Measurements from ENCODE around the gene PRKRA. TPM values are rescaled to one million over a fixed set of nuclear protein-coding genes. Genes with fewer than 3 reads are reported as not detected.

The PRKRA gene
- total and polyA plus RNA-seq, 2 of the 8 experiments (the other 6 are each of a cell fraction or from before 2014, with no cell fraction given): 25.4 to 60.4 TPM

GRCh38 chr2:178478439-178479274 lies 27.7 kb upstream of the PRKRA start, which contains the start of gene FKBP7:
Gene FKBP7, minus strand, starts transcription at chr2:178478600. Its CDS starts 101 bp downstream, at chr2:178478499.
- peak within 1 kb of the TSS; percentile 57 for H2BK120ac ChIP-seq (replicated peaks; ENCODE audit: low read depth, low read length)
- peak within 1 kb of the TSS; percentile 65 to 91 (median 74) for H3K9ac ChIP-seq (replicated peaks in 1 of 4; ENCODE audit: extremely low read depth in 1 of 4, low read depth in 3 of 4, low read length in 3 of 4)
- H2AFZ ChIP-seq (ENCODE audit: low read length): peak within 1 kb of the TSS; percentile 98
- H3K27ac ChIP-seq (ENCODE audit: low read depth, low read length): peak within 1 kb of the TSS; percentile 29; the same call in 1 of the 2 replicates
- H4K5ac ChIP-seq (ENCODE audit: insufficient read length, low read depth, low read length): peak within 1 kb of the TSS; percentile 72
- no peak within 1 kb of the TSS for H2BK20ac ChIP-seq (ENCODE audit: low read length)
- peaks cover 0 to 23% of the 10 kb centered on the region in 2 experiments; a peak in 2 of 4 replicates for H3K79me2 ChIP-seq (ENCODE audit: control insufficient read depth in 1 of 2, insufficient read depth in 2 of 2, low read length in 2 of 2)
- peak within 1 kb of the TSS; percentile 59 to 92 for H3K4me2 ChIP-seq (ENCODE audit: insufficient read depth in 1 of 2, low read depth in 2 of 2, low read length in 2 of 2)
- no peaks in the 10 kb centered on the region for H3K9me3 ChIP-seq (ENCODE audit: insufficient read depth in 2 of 2, low read depth in 1 of 2, low read length in 1 of 2)
- CTCF ChIA-PET (ENCODE audit: partially characterized antibody): interaction anchor here (0.6 to 1.2 kb wide), 2 partner anchors 18 to 252 kb away, joined by 3 read pairs; no protein-coding TSS in a partner anchor
- H3K4me1 ChIP-seq (replicated peaks in 1 of 4; ENCODE audit: control insufficient read depth in 3 of 4, insufficient read depth in 4 of 4, low read length in 3 of 4): peaks cover 0 to 12% (median 4%) of the 10 kb centered on the region in 4 experiments; a peak in 3 of 7 replicates
- H3K4ac ChIP-seq (replicated peaks; ENCODE audit: insufficient read length, low read depth, low read length): no peak within 1 kb of the TSS
- DNase-seq (ENCODE audit: low read depth in 1 of 2, low spot score in 2 of 2) (peak in 1 of 2 experiments; percentile 84), FAIRE-seq (no peak)
- H3K23ac ChIP-seq (ENCODE audit: insufficient read length): no peak within 1 kb of the TSS
- no peak within 1 kb of the TSS for H2AK5ac ChIP-seq (ENCODE audit: low read depth, low read length)
- H2BK12ac ChIP-seq (ENCODE audit: low read depth, low read length): peak within 1 kb of the TSS; percentile 70
- POLR2A ChIA-PET (ENCODE audit: partially characterized antibody): interaction anchor here (0.9 to 1.2 kb wide), 2 partner anchors 23 to 28 kb away, joined by 3 to 4 read pairs; partner anchors contain the start of genes PJVK and PRKRA
- no peak within 1 kb of the TSS for H3K56ac ChIP-seq (replicated peaks; ENCODE audit: insufficient read length, low read depth, low read length)
- H3K18ac ChIP-seq (ENCODE audit: extremely low read depth, low read length): peak within 1 kb of the TSS; percentile 34
- H2BK15ac ChIP-seq (ENCODE audit: low read length): peak within 1 kb of the TSS; percentile 74; the same call in 1 of the 2 replicates
- H3K36me3 ChIP-seq (ENCODE audit: control insufficient read depth in 2 of 4, insufficient read depth in 4 of 4, low read length in 3 of 4): no peaks in the 10 kb centered on the region
- H3K79me1 ChIP-seq (ENCODE audit: low read depth, low read length): peaks cover 2% of the 10 kb centered on the region; the same call in 1 of the 2 replicates
- H3K14ac ChIP-seq (ENCODE audit: insufficient read length): no peak within 1 kb of the TSS
- peak within 1 kb of the TSS; percentile 52 for H4K91ac ChIP-seq (replicated peaks; ENCODE audit: insufficient read length, low read length)
- peaks cover 2 to 3% of the 10 kb centered on the region in 2 experiments for H4K20me1 ChIP-seq (replicated peaks in 1 of 2; ENCODE audit: control insufficient read depth in 1 of 2, insufficient read depth in 2 of 2, low read length in 2 of 2)
- 2% methylated on average over 54 of the region's 56 CpGs; no CpG with 5 or more reads in 1 of the 2 experiments for WGBS, 2 experiments (ENCODE audit: extremely low coverage in 1 of 2, insufficient coverage in 1 of 2, insufficient read length in 1 of 2, insufficient replicate concordance in 2 of 2, low coverage in 1 of 2, low lambda C conversion rate in 2 of 2, missing lambda C conversion rate in 1 of 2)
- peak within 1 kb of the TSS; percentile 73; the same call in 1 of the 2 replicates for H2BK5ac ChIP-seq (ENCODE audit: low read depth, low read length)
- peaks cover 9% of the 10 kb centered on the region for H3K23me2 ChIP-seq (ENCODE audit: low read depth, low read length)
- no peaks in the 10 kb centered on the region; a peak in 2 of 7 replicates for H3K27me3 ChIP-seq (replicated peaks in 1 of 4; ENCODE audit: control insufficient read depth in 3 of 4, extremely low read depth in 1 of 4, insufficient read depth in 3 of 4, low read length in 3 of 4)
- H3K4me3 ChIP-seq (ENCODE audit: extremely low read depth in 1 of 4, insufficient read depth in 2 of 4, low read depth in 3 of 4, low read length in 4 of 4): peak within 1 kb of the TSS; percentile 62 to 92 (median 80)
- H4K8ac ChIP-seq (ENCODE audit: extremely low read depth, insufficient read depth, low read length): no peak within 1 kb of the TSS; the same call in 1 of the 2 replicates
- peak; percentile 65 for TF ChIP-seq KDM4A (IDR thresholded peaks at IDR 0.05; ENCODE audit: low read depth, low read length, severe bottlenecking)
- TF ChIP-seq PHF8 (conservative IDR thresholded peaks at IDR 0.05; ENCODE audit: low read depth, low read length): peak; percentile 63
- peak; percentile 68 for TF ChIP-seq MAX (IDR thresholded peaks at IDR 0.05)
- peak; percentile 77; the same call in 1 of the 2 replicates for TF ChIP-seq POLR2AphosphoS5 (IDR thresholded peaks at IDR 0.05; ENCODE audit: low read depth, low read length)
- no peak for TF ChIP-seq CTBP2 (IDR thresholded peaks at IDR 0.05; ENCODE audit: borderline replicate concordance, insufficient read depth, insufficient read length, low read length)
- TF ChIP-seq TAF1 (IDR thresholded peaks at IDR 0.05; ENCODE audit: low read depth, low read length): peak; percentile 65; the same call in 1 of the 2 replicates
- peak; percentile 98 for TF ChIP-seq ASH2L (IDR thresholded peaks at IDR 0.05; ENCODE audit: low read length)
- 0 out of 2 replicates have a peak, but pooled peaks have one; percentile 1 for TF ChIP-seq CEBPB (IDR thresholded peaks at IDR 0.05; ENCODE audit: low read depth, low read length)
- peak; percentile 87 for TF ChIP-seq CREB1 (IDR thresholded peaks at IDR 0.05)
- TF ChIP-seq E2F6 (IDR thresholded peaks at IDR 0.05): no peak

Data from H1 (cell line).